Neural cell (in vitro differentiated cells): ENCODE results near the gene SDCCAG8. TPM values are rescaled to one million over a fixed set of nuclear protein-coding genes. Genes with fewer than 3 reads are reported as not detected.

Experiments used
- H2AFZ ChIP-seq: fragments of 200-600, 300-800 bp; sonication (generic), shearing (Covaris generic); 2 replicates; pipeline ENCODE4 v1.6.0; 2014; ENCODE audit warnings: low read depth, mild to moderate bottlenecking, antibody characterized with exemption, low read length, moderate library complexity
- H3F3A ChIP-seq: fragments of 200-600 bp; shearing (Covaris generic); 2 replicates; pipeline ENCODE4 v1.6.1; 2016; ENCODE audit warnings: mild to moderate bottlenecking, moderate library complexity, mixed read lengths, antibody characterized with exemption, low read length; ENCODE audit not compliant: insufficient read depth, poor library complexity, severe bottlenecking
- H3K27ac ChIP-seq: fragments of 200-600, 300-800 bp; sonication (generic), shearing (Covaris generic); 2 replicates; pipeline ENCODE4 v1.5.1; 2014; ENCODE audit warnings: mild to moderate bottlenecking, low read length, moderate library complexity
- H3K27me3 ChIP-seq: fragments of 300-800, 200-600 bp; sonication (generic), shearing (Covaris generic); 2 replicates; pipeline ENCODE4 v1.6.0; 2014; ENCODE audit warnings: mild to moderate bottlenecking, low read depth, low read length, moderate library complexity; ENCODE audit not compliant: insufficient read depth
- H3K36me3 ChIP-seq: fragments of 300-800, 200-600 bp; sonication (generic), shearing (Covaris generic); 2 replicates; pipeline ENCODE4 v1.5.1; 2014; ENCODE audit warnings: mild to moderate bottlenecking, antibody characterized with exemption, low read length, moderate library complexity; ENCODE audit not compliant: insufficient read depth
- H3K4me2 ChIP-seq: fragments of 300-800, 200-600 bp; sonication (generic), shearing (Covaris generic); 2 replicates; pipeline ENCODE4 v1.6.0; 2014; ENCODE audit warnings: mild to moderate bottlenecking, low read length
- H3K4me3 ChIP-seq: fragments of 300-800, 200-600 bp; sonication (generic), shearing (Covaris generic); 2 replicates; pipeline ENCODE4 v1.5.1; 2014; ENCODE audit warnings: mild to moderate bottlenecking, low read length, moderate library complexity
- H3K79me2 ChIP-seq: fragments of 200-600 bp; shearing (Covaris generic); replicated peaks from 2 replicates; pipeline ENCODE4 v1.6.0; 2014; ENCODE audit warnings: mild to moderate bottlenecking, low read length, moderate library complexity; ENCODE audit not compliant: insufficient read depth
- H3K9ac ChIP-seq: fragments of 300-800, 200-600 bp; sonication (generic), shearing (Covaris generic); 2 replicates; pipeline ENCODE4 v1.6.1; 2016; ENCODE audit warnings: mild to moderate bottlenecking, low read length, mixed read lengths
- H3K9me2 ChIP-seq: fragments of 200-600 bp; shearing (Covaris generic); 2 replicates; pipeline ENCODE4 v1.6.1; 2016; ENCODE audit warnings: mild to moderate bottlenecking, low read length, mixed read lengths; ENCODE audit not compliant: insufficient read depth
- H3K9me3 ChIP-seq: fragments of 200-600, 300-800 bp; sonication (generic), shearing (Covaris generic); 2 replicates; pipeline ENCODE4 v1.6.1; 2016; ENCODE audit warnings: mild to moderate bottlenecking, mixed run types, low read length, moderate library complexity, mixed read lengths
- H4K20me1 ChIP-seq: fragments of 200-600 bp; shearing (Covaris generic); 2 replicates; pipeline ENCODE4 v1.6.1; 2016; ENCODE audit warnings: mild to moderate bottlenecking, mixed run types; ENCODE audit not compliant: insufficient read depth
- EP300 ChIP-seq: fragments of 450-650 bp; conservative IDR thresholded peaks from 2 replicates; pipeline ENCODE4 v1.6.1; 2014; ENCODE audit warnings: antibody characterized with exemption, mild to moderate bottlenecking, moderate library complexity; ENCODE audit not compliant: poor library complexity, severe bottlenecking
- EZH2 ChIP-seq: fragments of 200-600, 300-800 bp; shearing (Covaris generic), sonication (generic); IDR thresholded peaks from 2 replicates; pipeline ENCODE4 v1.6.1; 2014; ENCODE audit warnings: antibody characterized with exemption, low read length, borderline replicate concordance, mild to moderate bottlenecking; ENCODE audit not compliant: insufficient read depth, poor library complexity, severe bottlenecking
- MXI1 ChIP-seq: fragments of 450-650 bp; conservative IDR thresholded peaks from 2 replicates; pipeline ENCODE4 v1.6.1; 2014; ENCODE audit warnings: antibody characterized with exemption, mild to moderate bottlenecking; ENCODE audit not compliant: poor library complexity, severe bottlenecking
- POLR2AphosphoS5 ChIP-seq: IDR thresholded peaks from 2 replicates; pipeline ENCODE4 v1.6.1; 2012
- RAD21 ChIP-seq: fragments of 450-650 bp; conservative IDR thresholded peaks from 2 replicates; pipeline ENCODE4 v1.6.1; 2014; ENCODE audit warnings: antibody characterized with exemption, mild to moderate bottlenecking, moderate library complexity
- SMC3 ChIP-seq: fragments of 450-650 bp; conservative IDR thresholded peaks from 2 replicates; pipeline ENCODE4 v1.6.1; 2014; ENCODE audit warnings: antibody characterized with exemption, mild to moderate bottlenecking, moderate library complexity; ENCODE audit not compliant: poor library complexity
- TAF1 ChIP-seq: IDR thresholded peaks from 2 replicates; pipeline ENCODE4 v1.6.1; 2012; ENCODE audit warnings: low read depth
- polyA plus RNA-seq: library from polyadenylated mRNA; depleted of rRNA; stranded (reverse); fragments of >200 nt; gene quantifications from 2 replicates; pipeline ENCODE4 v1.2.3, GENCODE V29; 2014
- TF ChIP-seq, protein P1 (sequence below): IDR thresholded peaks from 2 replicates; pipeline ENCODE4 v1.6.1; 2012; ENCODE audit warnings: borderline replicate concordance
- TF ChIP-seq, protein P2 (sequence below): fragments of 450-650 bp; IDR thresholded peaks from 2 replicates; pipeline ENCODE4 v1.5.1; 2014; ENCODE audit warnings: antibody characterized with exemption, mild to moderate bottlenecking, moderate library complexity; ENCODE audit not compliant: poor library complexity, severe bottlenecking

The SDCCAG8 gene
- polyA plus RNA-seq, 1 donor from 2014 or later, result 32.2 TPM

- no peaks in the 10 kb centered on the region for H3K79me2 ChIP-seq
- H4K20me1 ChIP-seq, result no peaks in the 10 kb centered on the region
- H3K4me2 ChIP-seq, result no peak overlapping the region
- H3F3A ChIP-seq, result no peaks in the 10 kb centered on the region
- H3K27ac ChIP-seq, result no peak overlapping the region
- no peak overlapping the region for H3K4me3 ChIP-seq
- TF ChIP-seq EP300 (no peak), EZH2 (no peak), MXI1 (no peak), POLR2AphosphoS5 (no peak), RAD21 (no peak), TAF1 (no peak), SMC3 (no peak)
- TF ChIP-seq, protein P1, sequence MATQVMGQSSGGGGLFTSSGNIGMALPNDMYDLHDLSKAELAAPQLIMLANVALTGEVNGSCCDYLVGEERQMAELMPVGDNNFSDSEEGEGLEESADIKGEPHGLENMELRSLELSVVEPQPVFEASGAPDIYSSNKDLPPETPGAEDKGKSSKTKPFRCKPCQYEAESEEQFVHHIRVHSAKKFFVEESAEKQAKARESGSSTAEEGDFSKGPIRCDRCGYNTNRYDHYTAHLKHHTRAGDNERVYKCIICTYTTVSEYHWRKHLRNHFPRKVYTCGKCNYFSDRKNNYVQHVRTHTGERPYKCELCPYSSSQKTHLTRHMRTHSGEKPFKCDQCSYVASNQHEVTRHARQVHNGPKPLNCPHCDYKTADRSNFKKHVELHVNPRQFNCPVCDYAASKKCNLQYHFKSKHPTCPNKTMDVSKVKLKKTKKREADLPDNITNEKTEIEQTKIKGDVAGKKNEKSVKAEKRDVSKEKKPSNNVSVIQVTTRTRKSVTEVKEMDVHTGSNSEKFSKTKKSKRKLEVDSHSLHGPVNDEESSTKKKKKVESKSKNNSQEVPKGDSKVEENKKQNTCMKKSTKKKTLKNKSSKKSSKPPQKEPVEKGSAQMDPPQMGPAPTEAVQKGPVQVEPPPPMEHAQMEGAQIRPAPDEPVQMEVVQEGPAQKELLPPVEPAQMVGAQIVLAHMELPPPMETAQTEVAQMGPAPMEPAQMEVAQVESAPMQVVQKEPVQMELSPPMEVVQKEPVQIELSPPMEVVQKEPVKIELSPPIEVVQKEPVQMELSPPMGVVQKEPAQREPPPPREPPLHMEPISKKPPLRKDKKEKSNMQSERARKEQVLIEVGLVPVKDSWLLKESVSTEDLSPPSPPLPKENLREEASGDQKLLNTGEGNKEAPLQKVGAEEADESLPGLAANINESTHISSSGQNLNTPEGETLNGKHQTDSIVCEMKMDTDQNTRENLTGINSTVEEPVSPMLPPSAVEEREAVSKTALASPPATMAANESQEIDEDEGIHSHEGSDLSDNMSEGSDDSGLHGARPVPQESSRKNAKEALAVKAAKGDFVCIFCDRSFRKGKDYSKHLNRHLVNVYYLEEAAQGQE, result no peak
- TF ChIP-seq, protein P2, sequence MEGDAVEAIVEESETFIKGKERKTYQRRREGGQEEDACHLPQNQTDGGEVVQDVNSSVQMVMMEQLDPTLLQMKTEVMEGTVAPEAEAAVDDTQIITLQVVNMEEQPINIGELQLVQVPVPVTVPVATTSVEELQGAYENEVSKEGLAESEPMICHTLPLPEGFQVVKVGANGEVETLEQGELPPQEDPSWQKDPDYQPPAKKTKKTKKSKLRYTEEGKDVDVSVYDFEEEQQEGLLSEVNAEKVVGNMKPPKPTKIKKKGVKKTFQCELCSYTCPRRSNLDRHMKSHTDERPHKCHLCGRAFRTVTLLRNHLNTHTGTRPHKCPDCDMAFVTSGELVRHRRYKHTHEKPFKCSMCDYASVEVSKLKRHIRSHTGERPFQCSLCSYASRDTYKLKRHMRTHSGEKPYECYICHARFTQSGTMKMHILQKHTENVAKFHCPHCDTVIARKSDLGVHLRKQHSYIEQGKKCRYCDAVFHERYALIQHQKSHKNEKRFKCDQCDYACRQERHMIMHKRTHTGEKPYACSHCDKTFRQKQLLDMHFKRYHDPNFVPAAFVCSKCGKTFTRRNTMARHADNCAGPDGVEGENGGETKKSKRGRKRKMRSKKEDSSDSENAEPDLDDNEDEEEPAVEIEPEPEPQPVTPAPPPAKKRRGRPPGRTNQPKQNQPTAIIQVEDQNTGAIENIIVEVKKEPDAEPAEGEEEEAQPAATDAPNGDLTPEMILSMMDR, result no peak
- H3K36me3 ChIP-seq, result peaks cover 9% of the 10 kb centered on the region
- H3K9me3 ChIP-seq, result no peaks in the 10 kb centered on the region
- H2AFZ ChIP-seq, result no peak overlapping the region
- no peaks in the 10 kb centered on the region for H3K27me3 ChIP-seq
- H3K9ac ChIP-seq, result no peak overlapping the region
- H3K9me2 ChIP-seq, result no peaks in the 10 kb centered on the region
Measured at GRCh38 chr1:243408479-243408878, 152.6 kb downstream of the SDCCAG8 start.

- H3K4me2 ChIP-seq, result no peak overlapping the region
Measured at GRCh38 chr1:243409284-243409683, 153.4 kb downstream of the SDCCAG8 start.

More at GRCh38 chr1:243409284-243409683, 153.4 kb downstream of the SDCCAG8 start:
- H3K9me3 ChIP-seq, result no peaks in the 10 kb centered on the region
- H3K4me3 ChIP-seq, result no peak overlapping the region
- no peak overlapping the region for H2AFZ ChIP-seq
- peaks cover 9% of the 10 kb centered on the region for H3K36me3 ChIP-seq
- H4K20me1 ChIP-seq, result no peaks in the 10 kb centered on the region
- H3F3A ChIP-seq, result no peaks in the 10 kb centered on the region
- no peak for TF ChIP-seq TAF1
- no peak for TF ChIP-seq RAD21
- no peak for TF ChIP-seq POLR2AphosphoS5
- TF ChIP-seq EP300, result no peak
- no peak for TF ChIP-seq EZH2
- TF ChIP-seq, protein P2, result no peak
- TF ChIP-seq, protein P1, result no peak
- TF ChIP-seq MXI1, result no peak
- no peak for TF ChIP-seq SMC3
- no peak overlapping the region for H3K27ac ChIP-seq
- H3K27me3 ChIP-seq, result no peaks in the 10 kb centered on the region
- no peaks in the 10 kb centered on the region for H3K9me2 ChIP-seq
- H3K79me2 ChIP-seq, result no peaks in the 10 kb centered on the region
- H3K9ac ChIP-seq, result no peak overlapping the region
